DMS79 (cell line): Measurements from ENCODE around the gene STPG3.

Source experiments
- DNase-seq: peaks from one replicate; lab custom pipeline; 2025; lab: John Stamatoyannopoulos, UW

STPG3 gene

DNA sequence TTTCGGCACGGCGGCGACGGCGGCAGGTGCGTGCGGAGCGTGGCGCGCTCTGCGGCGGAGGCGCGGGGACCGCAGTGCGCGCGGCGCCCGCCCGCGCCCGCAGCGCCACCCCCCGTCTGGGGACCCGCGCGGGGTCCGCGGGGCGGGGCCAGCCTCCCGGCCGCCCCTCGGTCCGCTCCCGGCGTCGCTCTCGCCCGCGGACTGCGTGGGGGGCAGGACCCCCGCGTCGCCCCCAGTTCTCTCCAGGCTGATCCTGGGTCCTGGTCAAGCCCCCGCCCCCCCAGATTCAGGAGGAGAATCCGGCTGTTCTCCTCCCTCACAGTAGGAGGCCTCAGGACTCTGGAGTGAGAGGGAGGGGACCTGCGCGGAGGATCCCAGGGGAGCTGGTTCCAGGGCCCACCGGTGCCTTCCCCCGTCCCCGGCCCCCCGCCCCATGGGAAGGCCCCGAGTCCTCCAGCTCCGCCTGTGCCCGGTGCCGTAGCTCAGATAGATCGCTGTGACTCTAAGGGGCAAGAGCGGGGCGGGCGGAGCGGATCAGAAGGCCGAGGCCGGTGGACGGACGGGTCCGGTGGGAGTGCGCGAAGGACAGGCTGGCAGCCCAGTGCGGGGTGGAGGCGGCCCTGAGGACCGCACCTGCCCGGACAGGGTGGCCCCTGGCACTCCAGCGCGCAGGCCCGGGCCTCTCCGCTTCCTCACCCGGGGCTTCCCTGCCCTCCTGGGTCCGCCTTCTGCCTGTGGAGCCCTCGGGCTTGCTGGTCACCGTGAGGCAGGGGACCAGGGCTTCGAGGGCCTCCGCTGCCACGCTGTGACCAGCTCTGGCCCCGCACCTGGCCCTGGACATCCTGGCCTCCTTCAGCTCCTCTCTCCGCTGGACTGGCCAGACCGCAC lies 28.7 kb upstream of the STPG3 start, which contains the start of gene RNF208:
Gene RNF208 (minus strand): TSS at position 51 of the 888 bp plus-strand sequence. CDS start 1,028 bp downstream, outside the sequence.
- DNase-seq: no peak

DNA sequence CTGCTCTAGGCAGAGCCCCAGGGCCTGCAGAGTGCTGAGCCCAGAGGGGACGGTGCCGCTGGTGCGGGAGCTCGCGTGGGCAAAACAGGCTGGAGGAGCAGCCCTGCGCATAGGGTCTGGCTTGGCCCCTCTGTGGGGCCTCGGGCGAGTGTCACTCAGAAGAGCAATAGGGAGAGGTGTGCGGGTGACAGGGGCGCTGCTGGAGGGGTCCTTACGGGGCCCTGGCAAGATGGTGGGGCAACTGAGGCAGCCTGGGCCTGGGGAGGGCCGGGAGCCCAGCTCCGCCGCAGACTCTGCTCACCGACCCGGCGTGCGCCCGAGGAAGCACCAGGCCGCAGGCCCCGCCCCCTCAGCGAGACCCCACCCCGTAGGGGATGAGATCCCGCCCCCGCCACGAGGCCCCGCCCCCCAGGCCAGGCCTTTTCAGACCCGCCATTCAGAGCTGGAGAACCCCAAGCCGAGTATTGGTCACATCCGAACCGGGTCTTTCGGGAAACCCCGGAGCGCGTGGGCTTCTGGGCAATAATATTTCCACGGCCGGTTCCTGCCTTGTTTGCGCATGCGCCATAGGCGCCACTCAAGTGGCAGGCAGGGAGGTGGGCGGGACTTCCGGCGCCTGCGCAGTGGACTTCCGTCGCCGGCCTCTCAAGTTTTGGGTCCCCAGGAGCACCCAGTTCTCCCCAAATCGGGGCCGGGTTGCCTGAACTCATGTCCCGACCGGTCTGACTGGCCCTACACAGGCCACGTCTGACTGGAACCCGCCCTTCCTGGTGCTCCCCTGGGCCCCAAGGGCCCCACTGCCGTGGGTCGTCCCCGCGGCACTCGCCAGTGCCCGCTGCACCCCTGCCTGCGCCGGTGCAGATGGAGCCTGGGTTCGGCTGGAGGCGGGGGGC lies 27.8 kb upstream of the STPG3 start:
- peak; percentile 96 for DNase-seq

DNA sequence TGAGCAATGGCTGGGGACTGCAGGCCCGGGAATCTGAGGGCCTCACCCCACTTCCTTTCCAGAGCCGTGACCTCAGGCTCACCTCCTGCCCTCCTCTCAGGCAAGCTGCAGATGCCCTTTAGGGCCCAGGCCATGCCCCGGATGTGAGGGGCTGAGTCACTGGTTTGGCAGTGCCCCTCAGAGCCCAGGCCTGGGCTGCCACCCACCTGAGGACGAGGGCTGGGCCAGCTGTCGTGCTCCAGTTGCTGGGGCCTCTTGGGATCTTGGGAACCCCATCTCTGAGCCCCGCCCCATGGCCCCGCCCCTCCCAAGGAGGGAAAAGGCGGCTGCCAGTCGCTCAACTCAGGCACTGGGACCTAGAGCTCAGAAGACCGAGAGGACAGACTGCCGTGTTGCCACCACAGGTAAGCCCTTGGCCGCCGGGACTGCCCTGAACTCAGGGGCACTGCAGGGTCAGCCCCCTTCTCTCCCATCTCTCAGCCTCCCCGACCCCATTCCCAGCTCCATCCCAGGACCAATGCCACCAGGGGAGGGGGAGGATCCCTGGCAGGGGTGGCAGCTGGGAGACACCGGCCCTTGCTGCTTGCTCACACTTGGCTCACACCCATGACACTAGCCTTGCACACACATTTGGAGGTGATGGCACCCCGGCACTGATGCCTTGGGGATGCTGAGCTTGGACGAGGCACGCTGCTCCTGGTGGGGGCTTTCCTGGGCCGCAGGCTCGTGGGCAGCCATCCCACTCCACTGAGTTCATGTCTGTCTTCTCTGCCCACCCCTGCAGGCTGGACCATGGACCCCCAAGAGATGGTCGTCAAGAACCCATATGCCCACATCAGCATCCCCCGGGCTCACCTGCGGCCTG lies 26.0 kb upstream of the STPG3 start, which contains the start of gene CYSRT1:
Gene CYSRT1 (plus strand): TSS at position 345 of the 865 bp plus-strand sequence. CDS start 448 bp downstream, at position 793.
- DNase-seq: no peak

DNA sequence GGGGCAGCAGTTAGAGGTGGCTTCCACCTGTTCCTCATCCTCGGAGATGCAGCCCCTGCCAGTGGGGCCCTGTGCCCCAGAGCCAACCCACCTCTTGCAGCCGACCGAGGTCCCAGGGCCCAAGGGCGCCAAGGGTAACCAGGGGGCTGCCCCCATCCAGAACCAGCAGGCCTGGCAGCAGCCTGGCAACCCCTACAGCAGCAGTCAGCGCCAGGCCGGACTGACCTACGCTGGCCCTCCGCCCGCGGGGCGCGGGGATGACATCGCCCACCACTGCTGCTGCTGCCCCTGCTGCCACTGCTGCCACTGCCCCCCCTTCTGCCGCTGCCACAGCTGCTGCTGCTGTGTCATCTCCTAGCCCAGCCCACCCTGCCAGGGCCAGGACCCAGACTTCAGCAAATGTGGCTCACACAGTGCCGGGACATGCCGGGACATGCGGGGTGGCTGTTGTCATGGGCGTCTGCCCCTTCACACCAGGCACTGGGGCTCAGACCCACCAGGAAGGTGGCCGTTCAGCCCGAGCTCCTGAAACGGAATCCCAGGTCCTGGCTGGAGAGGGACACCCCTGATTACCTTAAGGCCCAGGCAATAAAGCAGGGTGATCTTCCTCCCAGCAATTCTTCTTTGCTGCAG lies 25.3 kb upstream of the STPG3 start:
- DNase-seq: no peak

DNA sequence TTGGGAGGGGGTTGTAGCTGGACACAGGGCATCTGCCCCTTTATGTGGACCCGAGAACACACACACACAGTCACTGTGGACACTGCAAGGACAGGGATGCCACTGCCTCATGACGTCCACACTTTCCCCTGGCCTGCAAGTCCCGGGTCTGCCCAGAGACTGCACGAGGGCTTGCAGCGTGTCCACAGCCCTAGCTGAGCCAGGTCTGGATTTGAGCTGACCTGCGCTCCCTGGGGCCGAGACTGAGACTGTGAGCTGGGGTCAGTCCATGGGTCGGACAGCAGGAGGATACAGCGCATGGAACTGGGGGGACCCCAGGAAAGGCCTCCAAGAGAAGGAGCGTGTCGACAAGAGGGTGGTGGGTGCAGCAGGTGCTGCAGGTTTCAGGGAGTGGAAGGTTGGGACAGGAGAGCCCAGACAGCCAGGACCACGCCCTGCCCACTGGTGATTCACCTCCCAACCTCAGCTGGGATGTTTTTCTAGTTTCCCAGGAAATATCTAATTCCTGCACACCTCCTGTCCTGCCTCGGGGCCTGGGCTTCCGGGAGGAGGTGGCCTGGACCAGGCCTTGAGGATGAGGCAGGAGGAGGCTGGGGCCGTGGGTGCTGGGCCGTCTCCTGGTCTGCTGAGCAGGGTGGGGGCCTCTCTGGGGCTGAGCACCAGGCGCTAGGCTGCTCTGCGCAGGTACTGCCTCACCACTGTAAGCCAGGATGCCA lies 24.6 kb upstream of the STPG3 start:
- no peak for DNase-seq

DNA sequence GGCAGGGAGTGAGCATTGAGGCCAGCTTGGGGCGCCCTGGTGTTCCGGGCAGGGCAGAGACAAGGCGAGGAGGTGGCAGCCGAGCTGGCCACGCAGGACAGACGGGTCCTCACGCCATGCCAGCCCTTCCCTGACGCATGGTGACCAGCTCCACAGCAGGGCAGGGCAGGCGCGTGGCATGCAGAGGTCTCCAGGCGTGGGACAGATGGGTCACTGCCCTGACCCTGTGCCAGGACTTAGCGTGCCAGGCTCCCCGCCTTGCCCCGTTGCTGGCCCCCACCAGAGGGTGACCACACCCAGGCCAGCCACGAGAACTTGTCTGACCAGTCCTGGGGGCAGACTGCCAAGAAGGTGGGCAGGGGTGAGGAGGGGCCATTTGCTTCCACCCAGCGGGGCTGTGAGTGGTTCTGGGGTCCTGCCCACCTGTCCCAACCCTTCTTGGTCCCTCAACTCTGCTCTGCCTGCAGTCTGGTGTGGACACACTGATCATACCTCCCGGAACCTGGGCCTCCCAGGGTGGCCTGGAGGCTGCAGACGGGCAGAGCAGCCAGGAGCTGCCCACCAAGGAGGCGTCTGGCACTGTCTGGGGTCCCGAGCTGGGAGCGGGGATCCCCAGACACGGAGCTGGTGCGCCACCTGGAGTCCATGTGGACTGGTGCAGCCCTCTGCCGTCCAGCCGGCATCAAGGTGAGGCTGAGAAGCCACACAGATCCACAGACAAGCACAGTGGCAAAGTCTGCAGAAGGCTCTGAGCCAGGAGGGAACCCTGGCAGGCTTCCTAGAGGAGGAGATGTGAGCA lies 23.8 kb upstream of the STPG3 start, which contains the start of gene RNF224:
Gene RNF224 (plus strand): TSS at position 449 of the 799 bp plus-strand sequence. CDS start 834 bp downstream, outside the sequence.
- peak; percentile 42 for DNase-seq

DNA sequence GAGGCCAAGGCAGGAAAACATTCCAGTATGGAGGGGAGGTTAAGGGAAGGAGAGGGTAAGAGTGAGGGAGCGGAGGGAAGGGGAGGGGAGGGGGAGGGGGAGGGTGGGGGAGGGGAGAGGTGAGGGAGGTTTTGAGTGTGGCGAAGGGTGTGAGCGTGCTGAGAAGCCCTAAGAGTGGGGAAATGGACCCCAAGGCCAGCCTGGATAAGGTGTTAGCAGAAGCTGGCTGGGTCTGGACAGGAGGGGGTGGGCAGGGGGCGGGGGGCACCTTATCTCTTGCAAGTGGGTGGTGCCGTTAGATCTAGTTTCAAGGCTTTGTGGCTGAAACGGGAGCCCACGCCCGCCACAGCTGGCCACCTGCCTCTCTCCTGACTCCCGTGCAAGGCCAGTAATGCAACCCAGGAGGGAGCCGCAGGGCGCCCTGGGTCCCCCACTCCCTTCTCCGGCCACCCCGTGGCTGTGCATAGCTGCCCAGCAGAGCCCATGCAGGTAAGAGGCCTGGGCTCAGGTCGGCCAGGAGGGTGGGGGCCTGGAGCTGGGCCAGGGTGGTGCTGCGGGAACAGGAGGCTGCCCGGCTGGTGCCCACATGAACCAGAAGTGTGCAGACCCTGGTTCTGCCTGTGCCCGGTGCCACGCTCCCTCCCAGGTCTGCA lies 23.1 kb upstream of the STPG3 start:
- no peak for DNase-seq

DNA sequence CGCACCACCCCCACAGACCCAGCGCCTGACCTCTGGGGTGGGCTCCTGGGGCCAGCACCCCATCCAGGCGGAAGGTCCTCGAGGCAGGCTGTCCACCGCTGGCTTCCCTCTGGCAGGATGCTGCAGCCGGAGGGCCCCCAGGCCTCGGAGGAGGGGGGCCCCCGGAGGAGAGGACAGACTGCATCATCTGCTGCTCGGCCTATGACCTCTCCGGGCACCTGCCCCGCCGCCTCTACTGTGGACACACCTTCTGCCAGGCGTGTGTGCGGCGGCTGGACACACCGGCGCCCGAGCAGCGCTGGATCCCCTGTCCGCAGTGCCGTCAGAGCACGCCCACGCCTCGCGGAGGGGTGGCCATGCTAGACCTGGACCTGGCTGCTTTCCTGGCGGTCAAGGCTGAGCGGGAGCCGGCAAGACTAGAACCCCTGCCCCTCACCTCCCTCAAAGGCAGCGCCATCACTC lies 22.5 kb upstream of the STPG3 start:
- no peak for DNase-seq

DNA sequence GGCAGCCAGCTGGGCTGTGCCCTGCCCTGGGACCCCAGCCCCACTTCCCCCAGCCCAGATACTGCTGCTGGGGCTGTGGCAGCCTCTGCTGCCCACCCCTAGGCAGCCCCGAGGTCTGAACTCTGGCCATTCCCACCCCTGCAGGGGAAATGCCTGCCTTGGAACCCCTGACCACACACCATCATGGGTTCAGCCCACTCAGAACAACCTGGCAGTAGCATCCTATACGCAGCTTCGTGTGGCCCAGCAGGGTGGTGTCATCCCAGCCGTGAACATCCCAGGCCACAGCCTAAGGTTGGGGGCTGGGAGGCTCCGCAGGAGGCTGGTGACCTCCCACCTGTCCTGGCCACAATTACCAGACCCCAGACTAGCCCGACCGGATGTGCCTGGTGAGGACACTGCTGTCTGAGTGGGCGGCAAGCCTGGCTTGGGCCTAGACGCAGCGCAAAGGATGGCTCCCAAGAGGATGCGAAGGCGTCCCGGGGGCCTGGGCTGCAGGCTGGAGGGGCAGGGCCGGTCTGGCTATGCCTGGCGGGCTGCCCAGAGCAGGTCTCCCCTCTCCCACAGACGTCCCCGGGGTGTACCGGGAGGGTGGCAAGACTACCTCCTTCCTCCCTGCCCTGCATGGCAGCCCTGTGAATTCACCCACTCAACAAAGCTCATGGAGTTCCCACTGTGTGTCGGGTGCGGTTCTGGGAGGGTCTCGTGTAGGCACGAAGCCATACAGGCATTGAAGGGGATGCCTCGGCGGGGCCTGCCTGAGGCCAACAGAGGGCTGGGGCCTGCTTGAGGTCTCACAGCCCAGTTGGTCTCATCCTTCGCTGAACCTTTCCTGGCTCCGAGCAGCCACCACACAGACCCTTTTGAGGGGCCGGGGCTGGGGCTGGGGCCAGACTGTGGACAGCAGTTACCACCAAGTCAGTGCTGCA lies 21.9 kb upstream of the STPG3 start:
- DNase-seq: no peak

DNA sequence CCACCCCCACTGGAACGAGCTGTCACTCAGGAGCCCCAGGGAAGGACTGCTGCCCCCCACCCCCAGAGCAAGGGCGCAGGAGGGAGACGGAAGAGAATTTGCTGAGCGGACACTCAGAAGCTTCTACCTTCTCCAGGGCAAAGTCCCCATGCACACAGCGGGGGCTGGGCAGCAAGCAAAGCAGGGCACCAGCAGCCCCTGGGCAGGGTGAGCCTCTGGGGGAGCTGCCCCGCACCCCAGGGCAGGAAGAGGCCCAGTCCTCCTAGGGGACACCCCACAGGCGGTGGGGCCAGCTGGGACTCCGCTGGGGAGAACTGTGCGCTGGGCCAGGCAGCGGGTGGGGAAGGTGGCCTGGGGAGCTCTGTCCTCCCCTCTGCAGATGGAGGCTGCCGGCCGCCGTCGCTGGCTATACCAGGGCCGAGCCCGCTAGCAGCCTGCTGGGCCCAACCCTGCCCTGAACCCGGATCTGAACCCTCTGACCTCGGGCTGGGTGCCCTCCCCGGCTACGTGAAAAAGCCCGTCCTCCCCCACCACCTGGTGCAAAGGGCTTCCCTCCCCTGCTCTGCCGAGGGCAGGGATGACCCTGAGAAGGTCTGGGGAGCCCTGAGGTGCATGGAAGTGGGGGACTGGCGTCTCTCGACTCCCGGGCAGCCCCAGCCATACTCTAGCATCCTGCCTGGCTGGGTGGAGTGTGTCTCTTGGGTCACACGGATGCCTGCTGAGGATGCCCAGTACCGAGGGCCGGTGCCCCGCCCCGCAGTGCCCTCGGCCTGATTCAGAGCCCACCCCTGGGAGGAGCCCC lies 21.0 kb upstream of the STPG3 start:
- no peak for DNase-seq

DNA sequence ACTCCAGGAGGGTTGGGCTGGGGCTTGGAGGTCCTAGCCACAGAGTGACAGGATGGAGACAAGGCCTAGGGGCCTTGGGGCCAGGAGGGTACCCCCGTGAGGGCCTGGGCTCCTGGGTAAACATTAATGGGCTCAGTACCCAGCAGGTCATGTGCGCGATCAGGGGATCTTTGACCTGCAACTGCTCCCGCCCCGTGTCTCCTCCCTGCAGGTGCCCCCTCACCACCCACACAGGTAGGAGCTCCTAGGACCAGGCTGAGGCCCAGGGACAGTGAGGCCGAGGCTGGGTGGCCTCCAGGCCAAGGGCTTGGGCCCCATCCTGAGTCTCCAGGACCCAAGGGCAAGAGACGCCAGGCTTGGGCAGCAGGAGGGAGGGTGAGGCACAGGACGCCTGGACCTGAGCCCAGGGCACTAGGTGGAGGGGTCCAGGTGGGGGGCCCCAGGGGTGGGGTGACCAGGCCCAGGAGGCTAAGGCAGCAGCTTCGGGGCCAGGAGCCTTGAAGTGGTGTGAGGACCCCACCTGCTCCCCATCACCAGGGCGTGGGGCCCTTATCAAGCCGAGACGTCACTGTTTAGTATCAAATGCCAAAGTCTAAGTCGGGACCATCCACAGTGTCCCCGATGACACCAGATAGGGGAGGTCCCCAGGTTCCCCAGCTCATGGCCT lies 20.2 kb upstream of the STPG3 start, which contains the start of gene SLC34A3:
Gene SLC34A3 (plus strand): TSS at position 197 of the 667 bp plus-strand sequence. CDS start 802 bp downstream, outside the sequence.
- DNase-seq: no peak

DNA sequence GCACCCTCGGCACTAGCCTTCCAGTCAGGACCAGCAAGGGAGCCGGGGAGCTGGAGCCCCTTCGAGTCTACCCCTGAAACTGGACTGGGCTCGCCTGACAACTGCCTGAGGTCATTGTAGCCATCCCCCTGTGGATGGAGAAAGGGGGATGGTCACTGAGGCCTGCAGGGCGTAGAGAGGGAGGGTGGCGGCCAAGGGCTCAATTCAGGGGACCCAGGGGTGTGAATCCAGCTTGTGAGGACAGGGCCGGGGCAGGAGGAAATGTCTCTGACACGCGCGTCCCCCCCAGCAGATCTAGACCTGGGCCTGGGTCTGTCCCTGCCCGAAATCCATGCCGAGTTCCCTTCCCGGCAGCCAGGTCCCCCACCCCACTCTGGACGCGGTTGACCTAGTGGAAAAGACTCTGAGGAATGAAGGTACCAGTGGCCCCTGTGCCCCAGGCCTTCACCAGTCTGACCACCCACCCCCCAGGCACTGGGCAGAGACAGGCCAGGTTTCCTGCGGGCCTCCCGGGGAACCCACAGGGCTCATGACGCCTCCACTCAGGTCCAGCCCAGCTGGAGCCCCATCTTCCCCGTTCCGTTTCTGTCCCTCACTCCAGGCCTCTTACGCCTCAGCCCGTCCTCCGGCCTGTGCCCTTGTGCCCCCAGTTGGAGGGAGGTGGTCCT lies 19.6 kb upstream of the STPG3 start:
- DNase-seq: no peak

DNA sequence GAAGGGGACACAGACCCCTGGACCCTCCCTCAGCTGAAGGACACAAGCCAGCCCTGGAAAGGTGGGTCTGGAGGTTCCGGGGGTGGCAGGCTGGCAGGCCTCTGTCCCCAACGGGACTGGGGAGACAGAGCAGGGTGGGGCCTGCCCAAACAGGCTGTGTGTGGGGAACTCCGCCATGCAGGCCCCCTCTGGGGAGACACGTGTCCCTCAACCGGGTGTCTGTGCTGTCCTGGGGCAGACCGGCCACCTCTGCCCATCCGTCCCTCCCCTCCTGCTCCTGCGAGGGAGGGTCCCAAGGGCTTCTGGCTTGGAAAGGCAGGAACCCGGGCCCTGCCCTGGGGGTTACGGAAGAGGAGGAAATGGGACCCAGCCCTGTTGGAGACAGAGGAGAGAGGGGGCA lies 19.0 kb upstream of the STPG3 start:
- DNase-seq: no peak

DNA sequence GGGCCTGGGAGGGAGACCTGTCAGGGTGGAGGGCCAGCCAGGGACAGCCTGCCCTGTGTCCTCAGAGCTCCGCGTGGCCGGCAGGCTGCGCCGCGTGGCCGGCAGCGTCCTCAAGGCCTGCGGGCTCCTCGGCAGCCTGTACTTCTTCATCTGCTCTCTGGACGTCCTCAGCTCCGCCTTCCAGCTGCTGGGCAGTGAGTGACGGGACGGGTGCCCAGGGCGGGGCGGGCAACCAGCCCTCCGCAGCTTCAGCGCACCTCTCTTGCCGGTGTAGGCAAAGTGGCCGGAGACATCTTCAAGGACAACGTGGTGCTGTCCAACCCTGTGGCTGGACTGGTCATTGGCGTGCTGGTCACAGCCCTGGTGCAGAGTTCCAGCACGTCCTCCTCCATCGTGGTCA lies 18.6 kb upstream of the STPG3 start:
- no peak for DNase-seq

DNA sequence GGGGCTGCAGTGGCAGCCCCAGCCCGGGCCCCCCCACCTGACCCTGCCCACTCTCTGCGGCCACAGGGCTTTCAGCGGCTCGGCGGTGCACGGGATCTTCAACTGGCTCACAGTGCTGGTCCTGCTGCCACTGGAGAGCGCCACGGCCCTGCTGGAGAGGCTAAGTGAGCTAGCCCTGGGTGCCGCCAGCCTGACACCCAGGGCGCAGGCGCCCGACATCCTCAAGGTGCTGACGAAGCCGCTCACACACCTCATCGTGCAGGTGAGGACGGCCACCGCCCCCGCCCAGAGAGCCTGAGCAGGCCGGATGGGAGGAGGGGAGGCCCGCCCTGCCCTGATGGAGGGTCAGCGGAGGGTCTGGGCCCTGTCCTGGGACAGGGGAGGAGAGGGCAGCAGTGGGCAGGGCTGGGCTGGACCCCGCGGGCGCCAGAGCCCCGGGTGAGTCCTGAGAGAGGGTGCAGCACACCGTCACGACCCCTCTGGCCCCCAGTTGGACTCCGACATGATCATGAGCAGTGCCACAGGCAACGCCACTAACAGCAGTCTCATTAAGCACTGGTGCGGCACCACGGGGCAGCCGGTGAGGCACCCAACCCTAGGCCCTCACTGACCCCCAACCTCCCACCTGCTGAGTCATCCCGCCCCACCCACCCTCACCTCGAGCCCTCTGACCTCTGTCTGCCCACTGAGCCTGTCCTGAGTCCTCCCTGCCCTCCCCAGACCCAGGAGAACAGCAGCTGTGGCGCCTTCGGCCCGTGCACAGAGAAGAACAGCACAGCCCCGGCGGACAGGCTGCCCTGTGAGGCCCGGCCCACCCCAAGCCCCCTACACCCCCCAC lies 17.7 kb upstream of the STPG3 start:
- no peak for DNase-seq
